IMR-90 (cell line): ENCODE data around the gene RHOT1. TPM values are rescaled to one million over a fixed set of nuclear protein-coding genes. Genes with fewer than 3 reads are reported as not detected.

Experiments used
- ATAC-seq: fragments of 200-7000 bp; cut with Tn5 transposase; 2 replicates; pipeline ENCODE4 v1.9.1; 2020; ENCODE audit warnings: low read depth, mild to moderate bottlenecking, moderate library complexity
- BruUV-seq: library from RNA; stranded (reverse); fragments of 400-500 nt; replicated peaks from 2 replicates; lab custom pipeline; 2021; lab: Mats Ljungman, UMichigan
- CTCF ChIA-PET: fragments of 300-600 bp; formaldehyde crosslinking; extraction: SDS; loops from one replicate; lab custom pipeline; 2021; ENCODE audit warnings: antibody characterized with exemption; lab: Yijun Ruan, JAX
- POLR2A ChIA-PET: fragments of 300-600 bp; sonication (Branson Sonifier 250); formaldehyde crosslinking; loops from one replicate; lab custom pipeline; 2022; ENCODE audit warnings: antibody characterized with exemption; ENCODE audit not compliant: unreplicated experiment; lab: Charles Lee
- DNase-seq: peaks from one replicate; pipeline ENCODE4 v3.0.0; 2013
- H2AFZ ChIP-seq: replicated peaks from 2 replicates; pipeline ENCODE3; 2013; ENCODE audit warnings: low read length, mild to moderate bottlenecking; ENCODE audit not compliant: poor library complexity
- H2AK5ac ChIP-seq: 2 replicates; pipeline ENCODE4 v1.6.1; 2013; ENCODE audit warnings: low read depth, low read length, inconsistent platforms
- H2AK9ac ChIP-seq: replicated peaks from 2 replicates; pipeline ENCODE3; 2013; ENCODE audit warnings: mild to moderate bottlenecking, low read depth, low read length, moderate library complexity; ENCODE audit not compliant: poor library complexity
- H2BK120ac ChIP-seq: 2 replicates; pipeline ENCODE4 v1.6.1; 2013; ENCODE audit warnings: low read depth, low read length, inconsistent platforms
- H2BK15ac ChIP-seq: 3 replicates; pipeline ENCODE4 v1.6.1; 2013; ENCODE audit warnings: low read depth, low read length, inconsistent platforms
- H2BK20ac ChIP-seq: 2 replicates; pipeline ENCODE4 v1.6.1; 2013; ENCODE audit warnings: low read depth, mild to moderate bottlenecking, inconsistent platforms, low read length, moderate library complexity
- H2BK5ac ChIP-seq: 2 replicates; pipeline ENCODE4 v1.6.1; 2013; ENCODE audit warnings: mild to moderate bottlenecking, low read depth, low read length, inconsistent platforms; ENCODE audit not compliant: poor library complexity, severe bottlenecking
- H3K14ac ChIP-seq: replicated peaks from 2 replicates; pipeline ENCODE4 v1.6.1; 2013; ENCODE audit warnings: low read depth, low read length, inconsistent platforms
- H3K18ac ChIP-seq: 2 replicates; pipeline ENCODE4 v1.6.1; 2013; ENCODE audit warnings: low read depth, low read length, control low read depth
- H3K23ac ChIP-seq: 2 replicates; pipeline ENCODE4 v1.6.1; 2013; ENCODE audit warnings: low read depth, low read length, inconsistent platforms
- H3K27ac ChIP-seq: 2 replicates; pipeline ENCODE4 v1.5.1; 2013; ENCODE audit warnings: mild to moderate bottlenecking, control low read depth, low read length; ENCODE audit not compliant: insufficient read depth
- H3K27me3 ChIP-seq: 2 replicates; pipeline ENCODE4 v1.6.1; 2013; ENCODE audit warnings: low read length; ENCODE audit not compliant: control insufficient read depth, insufficient read depth
- H3K36me3 ChIP-seq: 2 replicates; pipeline ENCODE4 v1.6.1; 2013; ENCODE audit warnings: low read length, mixed read lengths; ENCODE audit not compliant: control insufficient read depth, insufficient read depth
- H3K4ac ChIP-seq: 2 replicates; pipeline ENCODE4 v1.6.1; 2013; ENCODE audit warnings: low read depth, low read length, inconsistent platforms
- H3K4me1 ChIP-seq: 2 replicates; pipeline ENCODE4 v1.6.1; 2013; ENCODE audit warnings: low read length, mixed read lengths; ENCODE audit not compliant: control insufficient read depth, insufficient read depth
- H3K4me2 ChIP-seq: 2 replicates; pipeline ENCODE4 v1.6.1; 2013; ENCODE audit warnings: low read depth, mild to moderate bottlenecking, control low read depth, low read length, moderate library complexity
- H3K4me3 ChIP-seq: 2 replicates; pipeline ENCODE4 v1.5.1; 2013; ENCODE audit warnings: low read depth, mild to moderate bottlenecking, control low read depth, low read length, moderate library complexity; ENCODE audit not compliant: insufficient read depth
- H3K56ac ChIP-seq: 2 replicates; pipeline ENCODE4 v1.6.1; 2013; ENCODE audit warnings: low read length, inconsistent platforms; ENCODE audit not compliant: insufficient read depth; ENCODE audit errors: extremely low read depth
- H3K79me1 ChIP-seq, 2 experiments: 2 replicates each; pipeline ENCODE4 v1.6.1; 2013; ENCODE audit warnings: low read length in 2 of 2, inconsistent platforms in 1 of 2, low read depth in 1 of 2
- H3K9ac ChIP-seq: 2 replicates; pipeline ENCODE4 v1.6.1; 2013; ENCODE audit warnings: low read depth, low read length, control low read depth
- H3K9me1 ChIP-seq: 2 replicates; pipeline ENCODE4 v1.6.1; 2013; ENCODE audit warnings: low read length, inconsistent platforms; ENCODE audit not compliant: insufficient read depth
- H3K9me3 ChIP-seq: 2 replicates; pipeline ENCODE4 v1.6.1; 2013; ENCODE audit warnings: low read length; ENCODE audit not compliant: control insufficient read depth, insufficient read depth
- H4K20me1 ChIP-seq: 2 replicates; pipeline ENCODE4 v1.6.1; 2013; ENCODE audit warnings: low read length, inconsistent platforms; ENCODE audit not compliant: insufficient read depth
- H4K5ac ChIP-seq: 2 replicates; pipeline ENCODE4 v1.6.1; 2013; ENCODE audit warnings: mild to moderate bottlenecking, low read depth, low read length, control low read depth
- H4K8ac ChIP-seq, 2 experiments: 2 replicates each; pipeline ENCODE4 v1.6.1; 2013; ENCODE audit warnings: low read depth in 2 of 2, low read length in 2 of 2, control low read depth in 1 of 2, inconsistent platforms in 1 of 2
- H4K91ac ChIP-seq: 2 replicates; pipeline ENCODE4 v1.6.1; 2013; ENCODE audit warnings: low read depth, low read length, inconsistent platforms; ENCODE audit not compliant: insufficient read depth
- BHLHE40 ChIP-seq: fragments of 150-350 bp; IDR thresholded peaks from 2 replicates; pipeline ENCODE4 v1.6.1; 2016; ENCODE audit warnings: mild to moderate bottlenecking, low read depth, low read length
- CEBPB ChIP-seq: IDR thresholded peaks from 2 replicates; pipeline ENCODE4 v1.6.1; 2012; ENCODE audit warnings: low read depth, low read length, improper control_type of control experiment
- CHD1 ChIP-seq: IDR thresholded peaks from 2 replicates; pipeline ENCODE4 v1.6.1; 2012; ENCODE audit warnings: low read depth, low read length, improper control_type of control experiment
- ELK1 ChIP-seq: fragments of 150-350 bp; IDR thresholded peaks from 2 replicates; pipeline ENCODE4 v1.6.1; 2016; ENCODE audit warnings: low read depth, mild to moderate bottlenecking, low read length, moderate library complexity, borderline replicate concordance
- FOS ChIP-seq: fragments of 150-350 bp; IDR thresholded peaks from 2 replicates; pipeline ENCODE4 v1.6.1; 2016; ENCODE audit warnings: low read depth, low read length
- MAFK ChIP-seq: IDR thresholded peaks from 2 replicates; pipeline ENCODE4 v1.6.1; 2012; ENCODE audit warnings: low read depth, low read length, improper control_type of control experiment
- MAZ ChIP-seq: IDR thresholded peaks from 2 replicates; pipeline ENCODE4 v1.6.1; 2012; ENCODE audit warnings: low read depth, mild to moderate bottlenecking, low read length, improper control_type of control experiment, moderate library complexity, borderline replicate concordance
- MXI1 ChIP-seq: IDR thresholded peaks from 2 replicates; pipeline ENCODE4 v1.6.1; 2012; ENCODE audit warnings: low read depth, mild to moderate bottlenecking, low read length, moderate library complexity, borderline replicate concordance
- NFE2L2 ChIP-seq: fragments of 150-350 bp; IDR thresholded peaks from 2 replicates; pipeline ENCODE4 v1.6.1; 2016; ENCODE audit warnings: low read depth, mild to moderate bottlenecking, low read length
- POLR2A ChIP-seq: IDR thresholded peaks from 2 replicates; pipeline ENCODE4 v1.6.1; 2012; ENCODE audit warnings: mild to moderate bottlenecking, low read depth, low read length
- RAD21 ChIP-seq: IDR thresholded peaks from 2 replicates; pipeline ENCODE4 v1.6.1; 2012; ENCODE audit warnings: low read length, improper control_type of control experiment
- RCOR1 ChIP-seq: IDR thresholded peaks from 2 replicates; pipeline ENCODE4 v1.6.1; 2012; ENCODE audit warnings: mild to moderate bottlenecking, low read length, improper control_type of control experiment; ENCODE audit not compliant: insufficient replicate concordance
- RFX5 ChIP-seq: IDR thresholded peaks from 2 replicates; pipeline ENCODE4 v1.8.0; 2012; ENCODE audit warnings: low read depth, mild to moderate bottlenecking, low read length, moderate library complexity
- SMC3 ChIP-seq: fragments of 150-350 bp; IDR thresholded peaks from 2 replicates; pipeline ENCODE4 v1.6.1; 2016; ENCODE audit warnings: low read depth, mild to moderate bottlenecking, antibody characterized with exemption, low read length, moderate library complexity
- WGBS, 2 experiments: methylation state at CpG; one replicate each; pipeline versions ENCODE4 v1.1.5 to v1.1.7; 2013; ENCODE audit warnings: missing lambda C conversion rate in 2 of 2; ENCODE audit not compliant: insufficient read length in 1 of 2; ENCODE audit errors: extremely low coverage in 2 of 2; 5-methylcytosine and 5-hydroxymethylcytosine counted together
- dilution Hi-C: fragments of 300-500 bp; cut with HindIII; formaldehyde crosslinking; loops from one replicate; pipeline ENCODE4 v1.14.3; 2018; ENCODE audit warnings: low sequenced_read_pairs; ENCODE audit not compliant: unreplicated experiment
- in situ Hi-C: fragments of 300-500 bp; cut with MboI; formaldehyde crosslinking; loops from 3 replicates; pipeline ENCODE4 v1.14.3; 2019; ENCODE audit warnings: low sequenced_read_pairs, inconsistent platforms, mixed read lengths
- intact Hi-C: fragments of 100-400 bp; cut with micrococcal nuclease; formaldehyde crosslinking; loops from 2 replicates; pipeline ENCODE4 v1.10.0; 2022
- polyA plus RNA-seq, 3 experiments: library from polyadenylated mRNA; depleted of rRNA; stranded (reverse); fragments of >200 nt; gene quantifications; 2 replicates each; pipeline ENCODE4 v1.2.3, GENCODE V29; 2012; ENCODE audit warnings: low replicate concordance in 1 of 3
- total RNA-seq: library from RNA; depleted of rRNA; stranded (reverse); fragments of >200 nt; gene quantifications from 2 replicates; pipeline ENCODE4 v1.2.3, GENCODE V29; 2012
- TF ChIP-seq, protein P1 (sequence below): conservative IDR thresholded peaks from 2 replicates; pipeline ENCODE4 v1.5.1; 2012; ENCODE audit warnings: mild to moderate bottlenecking, low read depth, low read length, improper control_type of control experiment
- TF ChIP-seq, protein P2 (sequence below): fragments of 150-350 bp; IDR thresholded peaks from 2 replicates; pipeline ENCODE4 v1.6.1; 2017; ENCODE audit warnings: mild to moderate bottlenecking, antibody characterized with exemption, low read length, low read depth

Gene RHOT1
- total and polyA plus RNA-seq, 2 of the 4 experiments (the other 2 are of a cell fraction): 27.4 to 27.6 TPM

- Histone ChIP-seq H3K23ac (no peak overlapping the region), H3K79me1 (no peaks in the 10 kb centered on the region), H3K4me1 (no peaks in the 10 kb centered on the region), H3K27me3 (peaks cover 30% of the 10 kb centered on the region), H3K9me3 (no peaks in the 10 kb centered on the region), H2AK9ac (no peak overlapping the region), H2BK20ac (no peak overlapping the region), H3K4me3 (no peak overlapping the region), H3K27ac (no peak overlapping the region), H2AFZ (no peak overlapping the region), H2BK5ac (no peak overlapping the region), H3K9me1 (0 out of 2 replicates have a peak, but pooled peaks cover 2% of the 10 kb centered on the region), H4K5ac (no peak overlapping the region), H2BK15ac (no peak overlapping the region), H3K18ac (no peak overlapping the region), H3K56ac (no peak overlapping the region), H3K14ac (no peak overlapping the region), H4K8ac (no peak overlapping the region), H3K4ac (no peak overlapping the region), H4K91ac (no peak overlapping the region), H3K36me3 (no peaks in the 10 kb centered on the region), H2AK5ac (no peak overlapping the region), H2BK120ac (no peak overlapping the region), H3K4me2 (no peak overlapping the region), H3K9ac (no peak overlapping the region), H4K20me1 (no peaks in the 10 kb centered on the region)
- ATAC-seq (no peak), DNase-seq (no peak)
- no TSS peak for BruUV-seq
- dilution Hi-C loops (no loop called here), in situ Hi-C loops (no loop called here), intact Hi-C loops (no loop called here)
- no peak for TF ChIP-seq SMC3
- TF ChIP-seq FOS: no peak
- TF ChIP-seq, protein P1, sequence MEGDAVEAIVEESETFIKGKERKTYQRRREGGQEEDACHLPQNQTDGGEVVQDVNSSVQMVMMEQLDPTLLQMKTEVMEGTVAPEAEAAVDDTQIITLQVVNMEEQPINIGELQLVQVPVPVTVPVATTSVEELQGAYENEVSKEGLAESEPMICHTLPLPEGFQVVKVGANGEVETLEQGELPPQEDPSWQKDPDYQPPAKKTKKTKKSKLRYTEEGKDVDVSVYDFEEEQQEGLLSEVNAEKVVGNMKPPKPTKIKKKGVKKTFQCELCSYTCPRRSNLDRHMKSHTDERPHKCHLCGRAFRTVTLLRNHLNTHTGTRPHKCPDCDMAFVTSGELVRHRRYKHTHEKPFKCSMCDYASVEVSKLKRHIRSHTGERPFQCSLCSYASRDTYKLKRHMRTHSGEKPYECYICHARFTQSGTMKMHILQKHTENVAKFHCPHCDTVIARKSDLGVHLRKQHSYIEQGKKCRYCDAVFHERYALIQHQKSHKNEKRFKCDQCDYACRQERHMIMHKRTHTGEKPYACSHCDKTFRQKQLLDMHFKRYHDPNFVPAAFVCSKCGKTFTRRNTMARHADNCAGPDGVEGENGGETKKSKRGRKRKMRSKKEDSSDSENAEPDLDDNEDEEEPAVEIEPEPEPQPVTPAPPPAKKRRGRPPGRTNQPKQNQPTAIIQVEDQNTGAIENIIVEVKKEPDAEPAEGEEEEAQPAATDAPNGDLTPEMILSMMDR: no peak
- no peak for TF ChIP-seq NFE2L2
- TF ChIP-seq RFX5: no peak
- TF ChIP-seq RCOR1: no peak
- TF ChIP-seq MAZ: no peak
- no peak for TF ChIP-seq POLR2A
- TF ChIP-seq BHLHE40: no peak
- TF ChIP-seq ELK1: no peak
- TF ChIP-seq CEBPB: no peak
- TF ChIP-seq MXI1: no peak
- no peak for TF ChIP-seq MAFK
- no peak for TF ChIP-seq CHD1
- no peak for TF ChIP-seq RAD21
- TF ChIP-seq, protein P2, sequence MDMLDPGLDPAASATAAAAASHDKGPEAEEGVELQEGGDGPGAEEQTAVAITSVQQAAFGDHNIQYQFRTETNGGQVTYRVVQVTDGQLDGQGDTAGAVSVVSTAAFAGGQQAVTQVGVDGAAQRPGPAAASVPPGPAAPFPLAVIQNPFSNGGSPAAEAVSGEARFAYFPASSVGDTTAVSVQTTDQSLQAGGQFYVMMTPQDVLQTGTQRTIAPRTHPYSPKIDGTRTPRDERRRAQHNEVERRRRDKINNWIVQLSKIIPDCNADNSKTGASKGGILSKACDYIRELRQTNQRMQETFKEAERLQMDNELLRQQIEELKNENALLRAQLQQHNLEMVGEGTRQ: no peak
- ChIA-PET CTCF (interaction anchor here (0.6 kb wide), 1 partner anchor 82 kb away, joined by 4 read pairs; no protein-coding TSS in a partner anchor), POLR2A (no interaction called here)
- WGBS, 2 experiments: 100% methylated on average over 2 of the region's 4 CpGs; no CpG with 5 or more reads in 1 of the 2 experiments
These were observed 23.5 kb upstream of the RHOT1 start for GRCh38 chr17:32118835-32119234.
